ENCODE results near the gene VSTM4.

DNA sequence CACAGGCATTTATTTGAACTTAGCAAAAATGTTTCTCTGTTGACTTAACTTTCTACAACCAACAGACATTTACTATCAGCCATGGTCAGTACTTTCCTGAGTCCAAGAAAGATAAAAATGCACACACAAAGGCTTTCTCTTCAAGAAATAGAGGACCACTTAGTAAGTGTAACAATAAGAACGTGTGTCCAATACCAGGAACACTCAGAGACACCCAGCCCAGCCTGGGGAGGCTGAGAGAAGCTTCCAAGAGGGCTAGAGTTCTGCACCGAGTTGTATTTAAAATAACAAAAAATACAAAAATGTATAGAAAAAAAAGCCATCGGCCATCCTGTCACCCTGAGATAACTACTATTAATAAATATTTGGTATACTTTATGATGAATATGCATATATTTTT is 35.8 kb downstream of the VSTM4 start:
- TF ChIP-seq, protein P1, sequence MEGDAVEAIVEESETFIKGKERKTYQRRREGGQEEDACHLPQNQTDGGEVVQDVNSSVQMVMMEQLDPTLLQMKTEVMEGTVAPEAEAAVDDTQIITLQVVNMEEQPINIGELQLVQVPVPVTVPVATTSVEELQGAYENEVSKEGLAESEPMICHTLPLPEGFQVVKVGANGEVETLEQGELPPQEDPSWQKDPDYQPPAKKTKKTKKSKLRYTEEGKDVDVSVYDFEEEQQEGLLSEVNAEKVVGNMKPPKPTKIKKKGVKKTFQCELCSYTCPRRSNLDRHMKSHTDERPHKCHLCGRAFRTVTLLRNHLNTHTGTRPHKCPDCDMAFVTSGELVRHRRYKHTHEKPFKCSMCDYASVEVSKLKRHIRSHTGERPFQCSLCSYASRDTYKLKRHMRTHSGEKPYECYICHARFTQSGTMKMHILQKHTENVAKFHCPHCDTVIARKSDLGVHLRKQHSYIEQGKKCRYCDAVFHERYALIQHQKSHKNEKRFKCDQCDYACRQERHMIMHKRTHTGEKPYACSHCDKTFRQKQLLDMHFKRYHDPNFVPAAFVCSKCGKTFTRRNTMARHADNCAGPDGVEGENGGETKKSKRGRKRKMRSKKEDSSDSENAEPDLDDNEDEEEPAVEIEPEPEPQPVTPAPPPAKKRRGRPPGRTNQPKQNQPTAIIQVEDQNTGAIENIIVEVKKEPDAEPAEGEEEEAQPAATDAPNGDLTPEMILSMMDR (IDR thresholded peaks at IDR 0.05 in 2 of 3, conservative IDR thresholded peaks at IDR 0.05 in 1 of 3; ENCODE audit: borderline replicate concordance in 1 of 3, insufficient read depth in 1 of 3, low read depth in 2 of 3, low read length in 2 of 3) = no peak
- TF ChIP-seq EZH2 (IDR thresholded peaks at IDR 0.05) = no peak
- no peak for TF ChIP-seq POLR2A (IDR thresholded peaks at IDR 0.05; ENCODE audit: borderline replicate concordance, extremely low read depth, insufficient read depth, insufficient read length)
- TF ChIP-seq YY1 (IDR thresholded peaks at IDR 0.05; ENCODE audit: extremely low read depth, insufficient replicate concordance, low read depth, low read length) = no peak
- TF ChIP-seq, protein P2, sequence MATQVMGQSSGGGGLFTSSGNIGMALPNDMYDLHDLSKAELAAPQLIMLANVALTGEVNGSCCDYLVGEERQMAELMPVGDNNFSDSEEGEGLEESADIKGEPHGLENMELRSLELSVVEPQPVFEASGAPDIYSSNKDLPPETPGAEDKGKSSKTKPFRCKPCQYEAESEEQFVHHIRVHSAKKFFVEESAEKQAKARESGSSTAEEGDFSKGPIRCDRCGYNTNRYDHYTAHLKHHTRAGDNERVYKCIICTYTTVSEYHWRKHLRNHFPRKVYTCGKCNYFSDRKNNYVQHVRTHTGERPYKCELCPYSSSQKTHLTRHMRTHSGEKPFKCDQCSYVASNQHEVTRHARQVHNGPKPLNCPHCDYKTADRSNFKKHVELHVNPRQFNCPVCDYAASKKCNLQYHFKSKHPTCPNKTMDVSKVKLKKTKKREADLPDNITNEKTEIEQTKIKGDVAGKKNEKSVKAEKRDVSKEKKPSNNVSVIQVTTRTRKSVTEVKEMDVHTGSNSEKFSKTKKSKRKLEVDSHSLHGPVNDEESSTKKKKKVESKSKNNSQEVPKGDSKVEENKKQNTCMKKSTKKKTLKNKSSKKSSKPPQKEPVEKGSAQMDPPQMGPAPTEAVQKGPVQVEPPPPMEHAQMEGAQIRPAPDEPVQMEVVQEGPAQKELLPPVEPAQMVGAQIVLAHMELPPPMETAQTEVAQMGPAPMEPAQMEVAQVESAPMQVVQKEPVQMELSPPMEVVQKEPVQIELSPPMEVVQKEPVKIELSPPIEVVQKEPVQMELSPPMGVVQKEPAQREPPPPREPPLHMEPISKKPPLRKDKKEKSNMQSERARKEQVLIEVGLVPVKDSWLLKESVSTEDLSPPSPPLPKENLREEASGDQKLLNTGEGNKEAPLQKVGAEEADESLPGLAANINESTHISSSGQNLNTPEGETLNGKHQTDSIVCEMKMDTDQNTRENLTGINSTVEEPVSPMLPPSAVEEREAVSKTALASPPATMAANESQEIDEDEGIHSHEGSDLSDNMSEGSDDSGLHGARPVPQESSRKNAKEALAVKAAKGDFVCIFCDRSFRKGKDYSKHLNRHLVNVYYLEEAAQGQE (IDR thresholded peaks at IDR 0.05; ENCODE audit: low read depth) = no peak
- TF ChIP-seq CEBPB (IDR thresholded peaks at IDR 0.05; ENCODE audit: low read depth) = no peak
- no peak for TF ChIP-seq TCF7L2 (IDR thresholded peaks at IDR 0.05; ENCODE audit: borderline replicate concordance, extremely low read depth, insufficient read depth, insufficient read length)
- TF ChIP-seq, protein P3, sequence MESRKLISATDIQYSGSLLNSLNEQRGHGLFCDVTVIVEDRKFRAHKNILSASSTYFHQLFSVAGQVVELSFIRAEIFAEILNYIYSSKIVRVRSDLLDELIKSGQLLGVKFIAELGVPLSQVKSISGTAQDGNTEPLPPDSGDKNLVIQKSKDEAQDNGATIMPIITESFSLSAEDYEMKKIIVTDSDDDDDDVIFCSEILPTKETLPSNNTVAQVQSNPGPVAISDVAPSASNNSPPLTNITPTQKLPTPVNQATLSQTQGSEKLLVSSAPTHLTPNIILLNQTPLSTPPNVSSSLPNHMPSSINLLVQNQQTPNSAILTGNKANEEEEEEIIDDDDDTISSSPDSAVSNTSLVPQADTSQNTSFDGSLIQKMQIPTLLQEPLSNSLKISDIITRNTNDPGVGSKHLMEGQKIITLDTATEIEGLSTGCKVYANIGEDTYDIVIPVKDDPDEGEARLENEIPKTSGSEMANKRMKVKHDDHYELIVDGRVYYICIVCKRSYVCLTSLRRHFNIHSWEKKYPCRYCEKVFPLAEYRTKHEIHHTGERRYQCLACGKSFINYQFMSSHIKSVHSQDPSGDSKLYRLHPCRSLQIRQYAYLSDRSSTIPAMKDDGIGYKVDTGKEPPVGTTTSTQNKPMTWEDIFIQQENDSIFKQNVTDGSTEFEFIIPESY (IDR thresholded peaks at IDR 0.05; ENCODE audit: extremely low read depth, insufficient replicate concordance, low read length) = no peak
- TF ChIP-seq EZH2phosphoT487 (IDR thresholded peaks at IDR 0.05; ENCODE audit: borderline replicate concordance) = no peak
- TF ChIP-seq POLR2AphosphoS5 (IDR thresholded peaks at IDR 0.05; ENCODE audit: low read depth, low read length) = no peak
